Aortic smooth muscle cell (primary cell): ENCODE data around the gene RTN1. TPM values are rescaled to one million over a fixed set of nuclear protein-coding genes. Genes with fewer than 3 reads are reported as not detected.

Experiments used
- total RNA-seq: library from RNA; depleted of rRNA; stranded (reverse); fragments of >200 nt; gene quantifications from 2 replicates; pipeline ENCODE4 v1.2.3, GENCODE V29; 2014

Gene RTN1
- 2.9 and 4.1 TPM in 2 replicates for total RNA-seq

DNA sequence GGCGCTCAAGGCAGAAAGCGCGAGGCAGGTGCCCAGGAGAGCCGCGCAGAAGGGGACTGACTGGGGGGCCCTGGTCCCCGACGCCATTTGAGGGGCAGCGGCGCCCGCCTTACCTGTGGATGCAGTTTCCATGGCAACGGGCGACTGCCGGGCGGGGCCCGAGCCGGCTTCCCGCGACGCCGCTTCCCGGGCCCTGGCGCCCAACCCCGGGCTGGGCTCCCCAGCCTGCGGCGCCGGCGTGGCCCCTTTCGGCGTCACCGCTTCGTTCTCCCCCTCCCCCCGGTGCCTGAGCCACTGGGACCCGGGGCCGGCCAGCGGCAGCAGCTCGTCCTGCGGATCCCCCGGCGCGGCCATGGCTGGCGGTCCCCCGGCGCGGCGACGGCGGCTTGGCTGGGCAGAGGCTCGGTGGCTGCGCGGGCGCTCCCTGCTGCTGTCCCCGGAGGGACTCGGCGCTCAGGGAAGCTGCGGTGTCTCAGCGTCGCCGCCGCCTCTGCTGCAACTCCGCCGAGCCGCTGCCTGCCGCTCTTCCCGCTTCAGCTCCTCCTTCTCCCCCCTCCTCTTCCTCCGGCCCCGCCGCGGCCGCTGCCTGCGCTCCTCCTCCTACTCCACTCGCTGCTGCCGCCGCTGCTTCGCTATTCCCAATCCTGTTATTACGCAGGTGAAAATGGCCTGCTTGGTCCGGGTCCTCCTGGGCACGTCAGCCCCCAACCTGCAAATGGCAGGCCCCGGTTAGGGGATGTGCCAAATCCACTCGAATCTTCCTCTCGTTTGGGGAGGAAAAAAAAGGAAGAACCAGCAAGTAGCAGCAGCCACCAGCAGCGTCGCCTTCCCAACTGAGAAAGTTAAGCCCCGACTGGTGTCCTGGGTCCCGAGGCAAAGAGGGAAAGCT lies at the start of gene RTN1:
RTN1 (minus strand) TSS at position 500 of the 889 bp plus-strand sequence; CDS start at position 354, 146 bp downstream.

GRCh38 chr14:59919570-59920377 lies 49.2 kb upstream of the RTN1 start, which contains the start of gene LRRC9:
Gene LRRC9, plus strand, starts transcription at chr14:59920144.

GRCh38 chr14:59576332-59577294 lies 294.0 kb downstream of the RTN1 start, which contains the start of gene CCDC175:
Gene CCDC175, minus strand, starts transcription at chr14:59576812. Its CDS starts 37 bp downstream, at chr14:59576775.

Other genes starting within 250 kb of the RTN1 start
- gene LRRC9, start 49.4 kb upstream of the RTN1 start, total RNA-seq = not detected in 2 replicates
- 65.4 and 69.3 TPM in 2 replicates for gene PCNX4, start 221.1 kb upstream of the RTN1 start, total RNA-seq